AG04450 (cell line): ENCODE measurements around the gene RHOBTB3. TPM values are rescaled to one million over a fixed set of nuclear protein-coding genes. Genes with fewer than 3 reads are reported as not detected.
A peak's percentile ranks its signal among the peaks of the same experiment; 100 is the strongest.

Source experiments
- CTCF ChIA-PET: fragments of 300-600, 350-600 bp; formaldehyde crosslinking; extraction: SDS; loops from one replicate; lab custom pipeline; 2022; ENCODE audit warnings: antibody characterized with exemption, inconsistent platforms; lab: Charles Lee
- POLR2A ChIA-PET: fragments of 350-600 bp; formaldehyde crosslinking; extraction: SDS; loops from one replicate; lab custom pipeline; 2021; ENCODE audit warnings: antibody characterized with exemption, inconsistent platforms; lab: Yijun Ruan, JAX
- DNase-seq: peaks from one replicate; pipeline ENCODE4 v3.0.0-alpha.2; 2011; ENCODE audit warnings: low read depth, low spot score
- H3K27ac ChIP-seq: one replicate; pipeline ENCODE4 v1.5.1; 2012; ENCODE audit warnings: low read depth, low read length, control low read depth
- H3K27me3 ChIP-seq: one replicate; pipeline ENCODE4 v1.6.0; 2012; ENCODE audit warnings: low read length; ENCODE audit not compliant: control insufficient read depth, insufficient read depth
- H3K4me3 ChIP-seq: 2 replicates; pipeline ENCODE4 v1.5.1; 2011; ENCODE audit warnings: mild to moderate bottlenecking, low read depth, low read length, control low read depth
- H3K9me3 ChIP-seq: 2 replicates; pipeline ENCODE4 v1.5.1; 2012; ENCODE audit warnings: low read length; ENCODE audit not compliant: control insufficient read depth, insufficient read depth
- polyA plus RNA-seq: library from polyadenylated mRNA; depleted of rRNA; stranded (reverse); fragments of >200 nt; gene quantifications from 2 replicates; pipeline ENCODE4 v1.2.3, GENCODE V29; 2011
- TF ChIP-seq, protein P1 (sequence below): IDR thresholded peaks from 2 replicates; pipeline ENCODE4 v1.5.1; 2011; ENCODE audit warnings: low read depth, low read length, control low read depth, inconsistent platforms

RHOBTB3 gene
- polyA plus RNA-seq, 1 experiment = 360 TPM

DNA sequence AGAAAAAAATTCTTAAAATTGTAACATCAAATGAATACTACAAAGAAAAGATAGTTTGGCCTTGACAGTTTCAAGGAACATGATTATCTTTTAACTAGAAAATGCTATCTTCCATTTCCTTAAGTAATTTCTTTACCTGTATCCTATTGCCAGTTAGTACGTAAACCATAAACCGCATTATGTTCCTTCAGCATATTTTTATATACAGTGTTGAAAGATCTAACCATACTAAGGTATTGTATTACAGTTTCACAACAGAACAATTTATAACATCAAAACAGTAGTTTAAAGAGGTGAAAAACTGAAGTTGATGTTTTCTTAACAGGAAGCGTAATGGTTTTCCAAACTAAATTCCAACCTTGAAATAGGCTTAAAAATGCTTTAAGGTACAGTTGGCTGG lies 46.3 kb downstream of the RHOBTB3 start:
- H3K27ac ChIP-seq = no peak overlapping the region
- H3K27me3 ChIP-seq = no peaks in the 10 kb centered on the region
- DNase-seq = no peak
- TF ChIP-seq, protein P1, sequence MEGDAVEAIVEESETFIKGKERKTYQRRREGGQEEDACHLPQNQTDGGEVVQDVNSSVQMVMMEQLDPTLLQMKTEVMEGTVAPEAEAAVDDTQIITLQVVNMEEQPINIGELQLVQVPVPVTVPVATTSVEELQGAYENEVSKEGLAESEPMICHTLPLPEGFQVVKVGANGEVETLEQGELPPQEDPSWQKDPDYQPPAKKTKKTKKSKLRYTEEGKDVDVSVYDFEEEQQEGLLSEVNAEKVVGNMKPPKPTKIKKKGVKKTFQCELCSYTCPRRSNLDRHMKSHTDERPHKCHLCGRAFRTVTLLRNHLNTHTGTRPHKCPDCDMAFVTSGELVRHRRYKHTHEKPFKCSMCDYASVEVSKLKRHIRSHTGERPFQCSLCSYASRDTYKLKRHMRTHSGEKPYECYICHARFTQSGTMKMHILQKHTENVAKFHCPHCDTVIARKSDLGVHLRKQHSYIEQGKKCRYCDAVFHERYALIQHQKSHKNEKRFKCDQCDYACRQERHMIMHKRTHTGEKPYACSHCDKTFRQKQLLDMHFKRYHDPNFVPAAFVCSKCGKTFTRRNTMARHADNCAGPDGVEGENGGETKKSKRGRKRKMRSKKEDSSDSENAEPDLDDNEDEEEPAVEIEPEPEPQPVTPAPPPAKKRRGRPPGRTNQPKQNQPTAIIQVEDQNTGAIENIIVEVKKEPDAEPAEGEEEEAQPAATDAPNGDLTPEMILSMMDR = no peak
- H3K9me3 ChIP-seq = no peaks in the 10 kb centered on the region
- CTCF ChIA-PET = interaction anchor here (1.0 to 2.3 kb wide), 2 partner anchors 69 to 113 kb away, joined by 3 to 9 read pairs; no protein-coding TSS in a partner anchor
- POLR2A ChIA-PET = no interaction called here
- H3K4me3 ChIP-seq = no peak overlapping the region

DNA sequence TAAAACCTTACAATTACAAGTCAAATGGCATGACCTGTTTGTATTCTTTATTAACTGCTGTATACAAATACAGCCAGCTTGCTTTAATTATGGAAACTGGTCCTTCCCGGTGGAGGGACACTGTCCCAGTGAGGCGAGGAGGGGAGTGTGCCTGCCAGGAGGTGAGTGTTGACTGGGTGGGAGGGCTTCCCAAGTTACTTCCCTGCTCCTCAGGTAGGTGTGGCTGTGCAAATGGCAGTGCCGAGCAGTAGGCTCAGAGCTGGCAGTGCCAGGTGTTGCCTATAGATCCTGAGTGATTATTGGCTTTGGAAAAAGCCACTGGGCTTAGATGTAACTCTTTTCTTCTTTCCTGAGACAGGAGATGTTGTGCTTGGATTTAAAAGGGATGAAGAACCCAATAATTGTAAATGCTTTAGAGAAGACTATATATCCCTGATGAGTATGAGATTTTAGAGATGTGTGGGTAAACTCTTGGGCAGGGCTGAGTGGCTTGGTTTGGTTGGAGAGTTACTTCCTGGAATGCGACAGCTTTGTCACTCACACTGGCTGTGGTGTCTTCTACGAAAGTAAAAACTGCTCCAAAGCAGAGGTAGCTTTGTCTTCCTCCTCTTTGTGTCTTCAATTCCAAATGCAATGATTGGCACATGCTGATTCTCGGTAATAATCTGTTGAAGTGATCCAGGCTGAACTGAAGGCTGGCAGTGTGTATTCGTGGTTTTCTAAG lies 47.7 kb downstream of the RHOBTB3 start:
- H3K27me3 ChIP-seq = no peaks in the 10 kb centered on the region
- TF ChIP-seq, protein P1 = no peak
- no peaks in the 10 kb centered on the region for H3K9me3 ChIP-seq
- H3K27ac ChIP-seq = peak overlapping the region; percentile 59
- ChIA-PET POLR2A (interaction anchor here (1.1 to 1.2 kb wide), 2 partner anchors 19 to 47 kb away, joined by 3 read pairs; no protein-coding TSS in a partner anchor), CTCF (interaction anchor here (0.8 to 4.2 kb wide), 3 partner anchors 68 to 135 kb away, joined by 3 to 26 read pairs (median 9); no protein-coding TSS in a partner anchor)
- DNase-seq = no peak
- no peak overlapping the region for H3K4me3 ChIP-seq

DNA sequence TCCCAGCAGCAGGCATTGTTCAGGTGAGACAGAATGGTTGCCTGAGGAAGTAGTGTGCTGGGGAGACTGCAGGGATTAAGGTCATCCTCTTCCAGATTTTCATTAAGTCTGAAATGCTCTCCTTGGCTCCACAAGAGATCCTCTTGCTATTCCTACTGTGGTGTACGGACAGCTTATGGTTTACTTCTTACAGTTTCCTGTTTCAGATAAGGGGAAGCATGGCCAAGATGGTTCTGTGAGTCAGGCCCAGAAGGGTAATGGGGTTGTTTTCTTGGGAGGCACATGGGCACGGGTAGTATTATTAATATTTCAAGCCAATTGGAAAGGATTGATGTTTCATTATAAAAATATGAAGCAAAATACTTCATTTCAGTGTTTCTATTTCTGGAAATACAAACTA lies 48.5 kb downstream of the RHOBTB3 start:
- no peak for DNase-seq
- H3K4me3 ChIP-seq = no peak overlapping the region
- ChIA-PET POLR2A (interaction anchor here (1.1 to 1.2 kb wide), 2 partner anchors 19 to 47 kb away, joined by 3 read pairs; no protein-coding TSS in a partner anchor), CTCF (interaction anchor here (0.8 to 4.2 kb wide), 3 partner anchors 67 to 136 kb away, joined by 3 to 26 read pairs (median 9); no protein-coding TSS in a partner anchor)
- H3K27ac ChIP-seq = peak overlapping the region; percentile 59
- no peaks in the 10 kb centered on the region for H3K27me3 ChIP-seq
- TF ChIP-seq, protein P1 = no peak
- no peaks in the 10 kb centered on the region for H3K9me3 ChIP-seq

DNA sequence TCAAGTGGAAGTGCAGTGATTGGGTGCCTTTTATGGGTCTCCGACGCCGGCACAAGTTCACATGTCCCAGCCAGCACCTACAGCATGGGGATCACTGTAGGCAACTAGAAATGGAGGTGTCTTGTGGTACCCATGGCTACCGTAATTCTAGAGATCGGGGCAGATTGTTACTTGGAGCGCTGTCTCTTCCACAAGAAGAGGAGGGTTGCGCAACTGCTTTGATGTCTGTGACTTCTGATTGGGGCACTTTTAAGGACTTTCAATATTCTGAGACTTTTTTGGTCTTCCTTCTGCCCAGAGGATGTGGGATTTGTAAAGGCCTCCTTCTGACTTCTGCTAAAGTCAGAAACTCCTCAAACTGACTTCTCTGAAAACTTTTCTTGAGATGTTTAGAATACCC lies 49.5 kb downstream of the RHOBTB3 start:
- POLR2A ChIA-PET = interaction anchor here (1.1 to 1.2 kb wide), 2 partner anchors 20 to 68 kb away, joined by 3 to 8 read pairs; no protein-coding TSS in a partner anchor
- H3K27ac ChIP-seq = peak overlapping the region; percentile 22

More for the DNA sequence above, 49.5 kb downstream of the RHOBTB3 start:
- Histone ChIP-seq H3K4me3 (no peak overlapping the region), H3K9me3 (no peaks in the 10 kb centered on the region), H3K27me3 (no peaks in the 10 kb centered on the region)
- TF ChIP-seq, protein P1 = no peak
- DNase-seq = no peak
- CTCF ChIA-PET = interaction anchor here (0.6 to 4.3 kb wide), 30 partner anchors 10 to 555 kb away, joined by 3 to 84 read pairs (median 6); partner anchors contain the start of genes GLRX and RFESD
